HG03060 (cell line): Measurements from ENCODE around the gene COA6.
A peak's percentile ranks its signal among the peaks of the same experiment; 100 is the strongest.
"Not testable (repeated sequence)": the region's sequence is repeated elsewhere in the genome, so short reads cannot be mapped to it uniquely, and the experiment has no call there.

ENCODE experiments used
- ATAC-seq: cut with Tn5 transposase; IDR thresholded peaks from one replicate; pipeline ENCODE4 v1.9.1; 2021; ENCODE audit warnings: low read depth, moderate number of reproducible peaks; ENCODE audit not compliant: unreplicated experiment

The COA6 gene

GRCh38 chr1:234373064-234373958, at the start of gene COA6:
Gene COA6 (plus strand): TSS chr1:234373456. CDS start chr1:234373467, 11 bp downstream.
- ATAC-seq = peak; percentile 86

GRCh38 chr1:234324821-234325220, 48.4 kb upstream of the COA6 start:
- ATAC-seq = no peak

GRCh38 chr1:234325878-234326496, 47.3 kb upstream of the COA6 start:
- no peak for ATAC-seq

GRCh38 chr1:234326497-234327366, 46.5 kb upstream of the COA6 start:
- ATAC-seq = no peak

- ATAC-seq = no peak
These were observed 45.6 kb upstream of the COA6 start for GRCh38 chr1:234327577-234328164.

- no peak for ATAC-seq
These were observed 42.4 kb upstream of the COA6 start for GRCh38 chr1:234330843-234331215.

GRCh38 chr1:234331507-234331906, 41.7 kb upstream of the COA6 start:
- no peak for ATAC-seq

- no peak for ATAC-seq
These were observed 36.9 kb upstream of the COA6 start for GRCh38 chr1:234336359-234336758.

GRCh38 chr1:234337233-234337632, 36.0 kb upstream of the COA6 start:
- no peak for ATAC-seq

GRCh38 chr1:234340528-234340927, 32.7 kb upstream of the COA6 start:
- ATAC-seq = no peak

GRCh38 chr1:234342774-234343173, 30.5 kb upstream of the COA6 start:
- no peak for ATAC-seq

GRCh38 chr1:234345237-234345636, 28.0 kb upstream of the COA6 start:
- ATAC-seq = no peak

- ATAC-seq = no peak
These were observed 24.3 kb upstream of the COA6 start for GRCh38 chr1:234348964-234349363.

- ATAC-seq = no peak
These were observed 17.3 kb upstream of the COA6 start for GRCh38 chr1:234355782-234356510.

GRCh38 chr1:234356615-234357269, 16.5 kb upstream of the COA6 start:
- ATAC-seq = not testable (repeated sequence)

- ATAC-seq = no peak
These were observed 15.4 kb upstream of the COA6 start for GRCh38 chr1:234357831-234358230.

- ATAC-seq = no peak
These were observed 12.1 kb upstream of the COA6 start for GRCh38 chr1:234361102-234361603.

- ATAC-seq = no peak
These were observed 10.7 kb upstream of the COA6 start for GRCh38 chr1:234362558-234362957.

GRCh38 chr1:234368320-234369032, 4.8 kb upstream of the COA6 start:
- no peak for ATAC-seq
